GM23338 (cell line): ENCODE results near the gene P2RX7. TPM values are rescaled to one million over a fixed set of nuclear protein-coding genes. Genes with fewer than 3 reads are reported as not detected.

Experiments used
- ATAC-seq: fragments of 200-7000 bp; cut with Tn5 transposase; 3 replicates; pipeline ENCODE4 v1.9.1; 2020
- DNase-seq: peaks from one replicate; pipeline ENCODE4 v3.0.0-alpha.2; 2015; ENCODE audit warnings: low spot score
- H2AFZ ChIP-seq: fragments of 200-600 bp; sonication (generic); 2 replicates; pipeline ENCODE4 v1.8.0; 2016; ENCODE audit warnings: antibody characterized with exemption, mild to moderate bottlenecking, moderate library complexity
- H3F3A ChIP-seq: fragments of 200-600 bp; sonication (generic); replicated peaks from 2 replicates; pipeline ENCODE4 v1.8.0; 2017; ENCODE audit warnings: antibody characterized with exemption, mixed run types, low read depth
- H3K27ac ChIP-seq: fragments of 200-600 bp; sonication (generic); 2 replicates; pipeline ENCODE4 v1.6.1; 2016; ENCODE audit warnings: low read depth
- H3K27me3 ChIP-seq: fragments of 200-600 bp; sonication (generic); 2 replicates; pipeline ENCODE4 v1.8.0; 2016; ENCODE audit warnings: mild to moderate bottlenecking, mixed run types, moderate library complexity; ENCODE audit not compliant: insufficient read depth
- H3K36me3 ChIP-seq: fragments of 200-600 bp; sonication (generic); 2 replicates; pipeline ENCODE4 v1.8.0; 2016; ENCODE audit warnings: mild to moderate bottlenecking; ENCODE audit not compliant: insufficient read depth
- H3K4me1 ChIP-seq: fragments of 200-600 bp; sonication (generic); 2 replicates; pipeline ENCODE4 v1.8.0; 2016; ENCODE audit warnings: mild to moderate bottlenecking, moderate library complexity; ENCODE audit not compliant: insufficient read depth
- H3K4me2 ChIP-seq: fragments of 200-600 bp; sonication (generic); 2 replicates; pipeline ENCODE4 v1.7.1; 2017; ENCODE audit warnings: mixed run types
- H3K4me3 ChIP-seq: fragments of 200-600 bp; sonication (generic); 2 replicates; pipeline ENCODE4 v1.6.1; 2016; ENCODE audit warnings: mixed run types
- H3K79me2 ChIP-seq: fragments of 200-600 bp; sonication (generic); replicated peaks from 2 replicates; pipeline ENCODE4 v1.8.0; 2017; ENCODE audit warnings: mild to moderate bottlenecking; ENCODE audit not compliant: insufficient read depth
- H3K9me2 ChIP-seq: fragments of 200-600 bp; sonication (generic); 2 replicates; pipeline ENCODE4 v1.8.0; 2017; ENCODE audit not compliant: insufficient read depth
- H4K20me1 ChIP-seq: fragments of 200-600 bp; sonication (generic); replicated peaks from 2 replicates; pipeline ENCODE4 v1.8.0; 2017; ENCODE audit warnings: mild to moderate bottlenecking; ENCODE audit not compliant: insufficient read depth
- H3K27ac Mint-ChIP-seq: 2 replicates; pipeline ENCODE4 v1.8.0; 2020; ENCODE audit warnings: inconsistent platforms, mild to moderate bottlenecking, moderate library complexity, mixed read lengths
- H3K27me3 Mint-ChIP-seq: 3 replicates; pipeline ENCODE4 v1.8.0; 2022; ENCODE audit warnings: low read depth, mild to moderate bottlenecking, moderate library complexity, mixed read lengths, inconsistent platforms; ENCODE audit not compliant: insufficient read depth, poor library complexity
- H3K36me3 Mint-ChIP-seq: 3 replicates; pipeline ENCODE4 v1.8.0; 2021; ENCODE audit warnings: low read depth, mild to moderate bottlenecking, inconsistent platforms, moderate library complexity, mixed read lengths
- H3K4me1 Mint-ChIP-seq: 3 replicates; pipeline ENCODE4 v1.8.0; 2020; ENCODE audit warnings: mild to moderate bottlenecking, inconsistent platforms, mixed read lengths
- H3K4me3 Mint-ChIP-seq: 3 replicates; pipeline ENCODE4 v1.8.0; 2021; ENCODE audit warnings: moderate library complexity, mild to moderate bottlenecking, inconsistent platforms, mixed read lengths
- H3K9me3 Mint-ChIP-seq: 3 replicates; pipeline ENCODE4 v1.8.0; 2020; ENCODE audit warnings: moderate library complexity, mild to moderate bottlenecking, inconsistent platforms, mixed read lengths
- CREB1 ChIP-seq: fragments of 250-450 bp; sonication (Bioruptor Pico); IDR thresholded peaks from 2 replicates; pipeline ENCODE4 v1.5.0; 2020; ENCODE audit warnings: low read depth, mild to moderate bottlenecking, moderate library complexity
- ETS1 ChIP-seq: IDR thresholded peaks from 2 replicates; pipeline ENCODE4 v1.6.1; 2016; ENCODE audit warnings: antibody characterized with exemption
- EZH2 ChIP-seq: fragments of 200-600 bp; sonication (generic); IDR thresholded peaks from one replicate; pipeline ENCODE4 v1.8.0; 2017; ENCODE audit warnings: antibody characterized with exemption, mild to moderate bottlenecking, low read depth; ENCODE audit not compliant: unreplicated experiment
- EZH2phosphoT487 ChIP-seq: fragments of 200-600 bp; sonication (generic); IDR thresholded peaks from one replicate; pipeline ENCODE4 v1.8.1; 2018; ENCODE audit warnings: antibody characterized with exemption; ENCODE audit not compliant: unreplicated experiment
- NANOG ChIP-seq: IDR thresholded peaks from 2 replicates; pipeline ENCODE4 v1.6.1; 2016; ENCODE audit warnings: antibody characterized with exemption, borderline replicate concordance
- REST ChIP-seq: IDR thresholded peaks from one replicate; pipeline ENCODE4 v1.6.1; 2018; ENCODE audit warnings: antibody characterized with exemption; ENCODE audit not compliant: unreplicated experiment
- ZNF114 ChIP-seq: fragments of 250-450 bp; sonication (Bioruptor Pico); IDR thresholded peaks from 2 replicates; pipeline ENCODE4 v1.5.0; 2020; ENCODE audit warnings: mild to moderate bottlenecking, moderate library complexity
- ZNF331 ChIP-seq: fragments of 250-450 bp; sonication (Bioruptor Pico); IDR thresholded peaks from 2 replicates; pipeline ENCODE4 v1.5.0; 2020; ENCODE audit warnings: low read depth, mild to moderate bottlenecking, moderate library complexity
- ZNF462 ChIP-seq: fragments of 250-450 bp; sonication (Bioruptor Pico); IDR thresholded peaks from 2 replicates; pipeline ENCODE4 v1.5.0; 2020; ENCODE audit warnings: mild to moderate bottlenecking, moderate library complexity
- polyA plus RNA-seq: library from polyadenylated mRNA; unstranded; fragments of >200 nt; fragmentation: Nextera tagmentation; extraction: Ambion mirVana; gene quantifications from 2 replicates; pipeline ENCODE4 v1.2.1, GENCODE V29; 2016
- total RNA-seq: library from RNA; depleted of rRNA; stranded (reverse); fragments of >200 nt; shearing (Covaris generic); gene quantifications from 2 replicates; pipeline ENCODE4 v1.2.3, GENCODE V29; 2014

P2RX7 gene
- total and polyA plus RNA-seq, 2 experiments from 2014 or later, result 0.24 to 0.48 TPM

GRCh38 chr12:121218588-121219352 lies 86.1 kb downstream of the P2RX7 start:
- Histone ChIP-seq H3K9me2 (no peaks in the 10 kb centered on the region), H3K4me3 (no peak overlapping the region), H3K36me3 (no peaks in the 10 kb centered on the region), H4K20me1 (no peaks in the 10 kb centered on the region), H2AFZ (no peak overlapping the region), H3F3A (no peaks in the 10 kb centered on the region), H3K4me2 (no peak overlapping the region), H3K27ac (no peak overlapping the region), H3K79me2 (no peaks in the 10 kb centered on the region), H3K4me1 (no peaks in the 10 kb centered on the region), H3K27me3 (no peaks in the 10 kb centered on the region)
- Mint-ChIP-seq H3K4me3 (no peak overlapping the region), H3K27me3 (peaks cover 5% of the 10 kb centered on the region), H3K27ac (no peak overlapping the region), H3K9me3 (no peaks in the 10 kb centered on the region), H3K36me3 (no peaks in the 10 kb centered on the region; the same call in 2 of the 3 replicates), H3K4me1 (no peaks in the 10 kb centered on the region)
- no peak for ATAC-seq
- TF ChIP-seq EZH2 (no peak), EZH2phosphoT487 (no peak), CREB1 (no peak), ETS1 (no peak), ZNF462 (CRISPR knock-in tag) (no peak), ZNF331 (CRISPR knock-in tag) (no peak), ZNF114 (CRISPR knock-in tag) (no peak), NANOG (no peak), REST (no peak)
- DNase-seq, result no peak
